Measurements from ENCODE around the gene THUMPD3.

Gene THUMPD3

DNA sequence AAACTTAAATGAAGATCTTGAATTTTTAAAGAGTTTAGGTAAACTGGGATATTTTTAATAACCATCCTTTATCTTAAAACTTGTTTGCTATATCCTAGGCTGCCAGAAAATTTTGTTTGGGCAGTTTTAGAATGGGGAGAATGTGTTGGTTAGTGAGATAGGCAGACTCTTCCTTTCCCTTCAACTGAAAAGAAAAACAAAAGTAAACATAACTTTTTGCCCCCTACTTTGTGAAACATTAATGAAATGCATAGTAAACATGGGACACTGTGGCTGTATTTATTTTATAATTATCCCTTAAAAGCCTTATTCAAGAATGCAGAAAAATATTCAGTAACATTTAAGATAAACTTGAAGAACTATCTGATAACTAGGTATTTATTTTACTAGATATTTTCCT lies 65.6 kb downstream of the THUMPD3 start:
- Histone ChIP-seq H3K4ac (ENCODE audit: low read depth, low read length) (no peak overlapping the region), H3K23ac (ENCODE audit: low read length) (no peak overlapping the region)
- DNase-seq, result no peak

DNA sequence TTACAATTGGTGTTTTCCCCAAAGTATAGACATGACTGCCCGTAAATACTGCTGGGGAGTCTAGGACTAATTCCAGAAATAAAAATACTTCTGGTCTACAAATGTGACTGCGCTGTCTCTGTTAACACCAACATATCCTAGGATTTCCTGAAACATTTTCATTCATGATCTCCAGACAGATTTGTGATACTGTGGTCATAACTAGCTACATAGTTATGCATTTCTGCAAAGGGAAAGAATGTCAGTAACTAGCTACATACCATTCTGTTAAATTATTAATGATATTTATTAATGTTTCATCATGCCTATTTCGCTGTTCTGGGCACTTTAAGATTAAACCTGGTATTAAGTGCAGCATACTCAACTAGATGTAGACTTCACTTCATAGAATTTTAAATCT lies 67.9 kb downstream of the THUMPD3 start:
- Histone ChIP-seq H3K4me3 (ENCODE audit: low read depth, low read length) (no peak overlapping the region), H3K36me3 (ENCODE audit: control insufficient read depth in 1 of 2, insufficient read depth in 2 of 2, low read length in 2 of 2) (peaks cover 27 to 52% of the 10 kb centered on the region in 2 experiments), H3K79me2 (ENCODE audit: control insufficient read depth, insufficient read depth, low read length, poor library complexity) (no peaks in the 10 kb centered on the region), H2BK5ac (ENCODE audit: low read depth, low read length, poor library complexity) (no peak overlapping the region), H3K9me3 (ENCODE audit: insufficient read depth, low read depth, low read length) (no peaks in the 10 kb centered on the region), H3K9ac (ENCODE audit: low read length) (no peak overlapping the region), H3K79me1 (ENCODE audit: low read length) (no peaks in the 10 kb centered on the region), H3K27ac (ENCODE audit: low read depth, low read length) (no peak overlapping the region), H3K27me3 (ENCODE audit: insufficient read depth, low read length) (no peaks in the 10 kb centered on the region), H3K4ac (ENCODE audit: low read depth, low read length) (no peak overlapping the region), H3K18ac (ENCODE audit: low read length) (no peak overlapping the region), H3K4me1 (ENCODE audit: control insufficient read depth in 1 of 2, insufficient read depth in 2 of 2, low read length in 2 of 2) (no peaks in the 10 kb centered on the region), H2BK120ac (ENCODE audit: insufficient read depth, low read length, poor library complexity) (no peak overlapping the region), H4K12ac (ENCODE audit: low read depth, low read length) (no peak overlapping the region), H4K8ac (ENCODE audit: low read depth, low read length) (no peak overlapping the region), H3K4me2 (ENCODE audit: low read length) (no peak overlapping the region), H2BK12ac (ENCODE audit: low read length) (no peak overlapping the region), H3K23ac (ENCODE audit: low read length) (no peak overlapping the region), H4K91ac (ENCODE audit: low read depth, low read length) (no peak overlapping the region), H3K14ac (ENCODE audit: low read length) (no peak overlapping the region), H2AK5ac (ENCODE audit: low read length) (no peak overlapping the region), H2AFZ (ENCODE audit: insufficient read depth, low read length, poor library complexity) (no peak overlapping the region)
- DNase-seq, result no peak
- no CpG with 5 or more reads among the region's 3 CpGs for WGBS (ENCODE audit: extremely low coverage, insufficient coverage, insufficient read length)

More for the DNA sequence above, 65.6 kb downstream of the THUMPD3 start:
- Histone ChIP-seq H3K4me3 (ENCODE audit: low read depth, low read length) (no peak overlapping the region), H3K4me2 (ENCODE audit: low read length) (no peak overlapping the region), H3K9ac (ENCODE audit: low read length) (no peak overlapping the region), H3K79me1 (ENCODE audit: low read length) (no peaks in the 10 kb centered on the region), H2AK5ac (ENCODE audit: low read length) (no peak overlapping the region), H4K8ac (ENCODE audit: low read depth, low read length) (no peak overlapping the region), H3K27me3 (ENCODE audit: insufficient read depth, low read length) (no peaks in the 10 kb centered on the region), H2BK5ac (ENCODE audit: low read depth, low read length, poor library complexity) (no peak overlapping the region), H3K27ac (ENCODE audit: low read depth, low read length) (no peak overlapping the region), H3K18ac (ENCODE audit: low read length) (no peak overlapping the region), H3K79me2 (ENCODE audit: control insufficient read depth, insufficient read depth, low read length, poor library complexity) (peaks cover 2% of the 10 kb centered on the region), H2BK12ac (ENCODE audit: low read length) (no peak overlapping the region), H3K36me3 (ENCODE audit: control insufficient read depth in 1 of 2, insufficient read depth in 2 of 2, low read length in 2 of 2) (peaks cover 19 to 36% of the 10 kb centered on the region in 2 experiments), H4K12ac (ENCODE audit: low read depth, low read length) (no peak overlapping the region), H3K4me1 (ENCODE audit: control insufficient read depth in 1 of 2, insufficient read depth in 2 of 2, low read length in 2 of 2) (no peaks in the 10 kb centered on the region), H4K91ac (ENCODE audit: low read depth, low read length) (no peak overlapping the region), H2AFZ (ENCODE audit: insufficient read depth, low read length, poor library complexity) (no peak overlapping the region), H3K14ac (ENCODE audit: low read length) (no peak overlapping the region), H2BK120ac (ENCODE audit: insufficient read depth, low read length, poor library complexity) (no peak overlapping the region), H3K9me3 (ENCODE audit: insufficient read depth, low read depth, low read length) (no peaks in the 10 kb centered on the region)

DNA sequence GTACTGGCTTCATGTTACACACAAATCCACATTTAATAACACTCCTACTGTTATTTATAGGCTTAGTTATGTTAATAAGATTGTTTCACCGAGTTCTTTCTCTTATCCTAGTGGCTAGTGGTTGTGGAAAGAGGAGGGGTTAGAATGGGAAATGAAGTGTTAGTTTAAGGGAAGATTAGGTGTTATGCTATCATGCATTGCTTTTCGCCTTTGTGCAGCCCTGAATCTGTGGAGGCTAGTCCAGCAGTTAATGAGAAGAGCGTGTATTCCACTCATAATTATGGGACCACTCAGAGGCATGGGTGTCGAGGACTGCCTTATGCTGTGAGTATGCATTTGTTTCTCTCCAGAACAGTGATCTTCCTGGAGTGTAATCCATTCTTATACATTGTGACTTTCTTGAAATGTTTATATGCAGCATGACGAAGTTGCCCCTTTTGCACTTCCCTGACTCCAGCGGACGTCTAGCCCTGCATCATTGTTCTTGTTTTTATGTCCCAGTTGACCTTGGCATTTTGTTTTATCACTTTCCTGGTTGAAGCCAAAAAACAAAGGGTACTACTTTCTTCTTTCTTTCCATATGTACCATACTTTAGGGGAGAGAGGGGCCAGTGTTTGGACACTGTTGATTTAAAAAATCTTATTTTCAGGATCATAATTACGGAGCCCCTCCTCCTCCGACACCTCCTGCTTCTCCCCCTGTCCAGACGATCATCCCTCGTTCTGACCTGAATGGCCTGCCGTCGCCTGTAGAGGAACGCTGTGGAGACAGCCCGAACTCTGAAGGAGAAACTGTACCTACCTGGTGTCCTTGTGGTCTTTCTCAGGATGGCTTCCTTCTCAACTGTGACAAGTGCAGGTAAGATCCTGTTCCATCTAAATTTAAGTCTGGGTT lies 71.0 kb downstream of the THUMPD3 start:
- DNase-seq, result no peak
- Histone ChIP-seq H3K4me1 (ENCODE audit: control insufficient read depth in 1 of 2, insufficient read depth in 2 of 2, low read length in 2 of 2) (no peaks in the 10 kb centered on the region), H3K4me2 (ENCODE audit: low read length) (no peak overlapping the region), H4K12ac (ENCODE audit: low read depth, low read length) (no peak overlapping the region), H2AFZ (ENCODE audit: insufficient read depth, low read length, poor library complexity) (no peak overlapping the region), H3K9ac (ENCODE audit: low read length) (no peak overlapping the region), H3K9me3 (ENCODE audit: insufficient read depth, low read depth, low read length) (no peaks in the 10 kb centered on the region), H3K79me1 (ENCODE audit: low read length) (no peaks in the 10 kb centered on the region), H2BK12ac (ENCODE audit: low read length) (no peak overlapping the region), H2BK5ac (ENCODE audit: low read depth, low read length, poor library complexity) (no peak overlapping the region), H2AK5ac (ENCODE audit: low read length) (no peak overlapping the region), H3K36me3 (ENCODE audit: control insufficient read depth in 1 of 2, insufficient read depth in 2 of 2, low read length in 2 of 2) (peaks cover 18 to 46% of the 10 kb centered on the region in 2 experiments), H3K27ac (ENCODE audit: low read depth, low read length) (no peak overlapping the region), H4K91ac (ENCODE audit: low read depth, low read length) (no peak overlapping the region), H3K79me2 (ENCODE audit: control insufficient read depth, insufficient read depth, low read length, poor library complexity) (no peaks in the 10 kb centered on the region), H3K4ac (ENCODE audit: low read depth, low read length) (no peak overlapping the region), H3K14ac (ENCODE audit: low read length) (no peak overlapping the region), H3K23ac (ENCODE audit: low read length) (no peak overlapping the region), H2BK120ac (ENCODE audit: insufficient read depth, low read length, poor library complexity) (no peak overlapping the region), H4K8ac (ENCODE audit: low read depth, low read length) (no peak overlapping the region), H3K27me3 (ENCODE audit: insufficient read depth, low read length) (no peaks in the 10 kb centered on the region), H3K4me3 (ENCODE audit: low read depth, low read length) (no peak overlapping the region), H3K18ac (ENCODE audit: low read length) (no peak overlapping the region)
- WGBS (ENCODE audit: extremely low coverage, insufficient coverage, insufficient read length), result no CpG with 5 or more reads among the region's 15 CpGs

DNA sequence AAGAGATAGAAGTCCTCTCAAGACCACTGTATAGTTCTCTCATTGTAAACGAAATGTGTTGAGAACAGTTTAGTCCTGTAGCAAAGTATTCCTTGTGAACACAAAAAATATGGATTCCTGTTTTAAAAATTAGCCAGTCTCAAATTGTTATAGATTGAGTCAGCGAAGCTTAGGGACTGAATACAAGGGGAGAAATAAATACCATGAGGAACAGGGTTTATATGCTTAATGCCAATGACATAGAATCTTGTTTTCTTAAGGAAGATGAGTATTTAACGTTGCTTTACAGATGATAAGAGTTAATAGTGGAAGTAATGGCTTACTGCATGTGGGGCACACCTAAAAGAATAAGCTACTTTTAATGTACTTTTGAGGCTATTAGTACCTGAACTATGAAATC lies 72.5 kb downstream of the THUMPD3 start:
- Histone ChIP-seq H3K4me1 (ENCODE audit: control insufficient read depth in 1 of 2, insufficient read depth in 2 of 2, low read length in 2 of 2) (no peaks in the 10 kb centered on the region), H3K79me2 (ENCODE audit: control insufficient read depth, insufficient read depth, low read length, poor library complexity) (no peaks in the 10 kb centered on the region), H2BK12ac (ENCODE audit: low read length) (no peak overlapping the region), H3K9me3 (ENCODE audit: insufficient read depth, low read depth, low read length) (no peaks in the 10 kb centered on the region), H2AK5ac (ENCODE audit: low read length) (no peak overlapping the region), H2BK5ac (ENCODE audit: low read depth, low read length, poor library complexity) (no peak overlapping the region), H3K27ac (ENCODE audit: low read depth, low read length) (no peak overlapping the region), H3K18ac (ENCODE audit: low read length) (no peak overlapping the region), H3K14ac (ENCODE audit: low read length) (no peak overlapping the region), H3K36me3 (ENCODE audit: control insufficient read depth in 1 of 2, insufficient read depth in 2 of 2, low read length in 2 of 2) (peaks cover 15 to 46% of the 10 kb centered on the region in 2 experiments), H3K27me3 (ENCODE audit: insufficient read depth, low read length) (no peaks in the 10 kb centered on the region), H2BK120ac (ENCODE audit: insufficient read depth, low read length, poor library complexity) (no peak overlapping the region), H3K9ac (ENCODE audit: low read length) (no peak overlapping the region), H3K4me3 (ENCODE audit: low read depth, low read length) (no peak overlapping the region), H4K8ac (ENCODE audit: low read depth, low read length) (no peak overlapping the region), H3K4me2 (ENCODE audit: low read length) (no peak overlapping the region), H3K4ac (ENCODE audit: low read depth, low read length) (no peak overlapping the region), H2AFZ (ENCODE audit: insufficient read depth, low read length, poor library complexity) (no peak overlapping the region), H3K79me1 (ENCODE audit: low read length) (no peaks in the 10 kb centered on the region), H4K12ac (ENCODE audit: low read depth, low read length) (no peak overlapping the region), H3K23ac (ENCODE audit: low read length) (no peak overlapping the region), H4K91ac (ENCODE audit: low read depth, low read length) (no peak overlapping the region)
- no peak for DNase-seq
- no CpG with 5 or more reads among the region's 3 CpGs for WGBS (ENCODE audit: extremely low coverage, insufficient coverage, insufficient read length)
